GM11168 (cell line): ENCODE data around the gene TLK2.
"Not testable (repeated sequence)": the region's sequence is repeated elsewhere in the genome, so short reads cannot be mapped to it uniquely, and the experiment has no call there.

ENCODE experiments used
- in situ Hi-C: fragments of 300-500 bp; cut with MboI; formaldehyde crosslinking; loops from one replicate; pipeline ENCODE4 v1.12.0; 2022; ENCODE audit warnings: low sequenced_read_pairs; ENCODE audit not compliant: unreplicated experiment

Gene TLK2

GRCh38 chr17:62479639-62480258, 1.1 kb downstream of the TLK2 start:
- in situ Hi-C loops, result not testable (repeated sequence)

DNA sequence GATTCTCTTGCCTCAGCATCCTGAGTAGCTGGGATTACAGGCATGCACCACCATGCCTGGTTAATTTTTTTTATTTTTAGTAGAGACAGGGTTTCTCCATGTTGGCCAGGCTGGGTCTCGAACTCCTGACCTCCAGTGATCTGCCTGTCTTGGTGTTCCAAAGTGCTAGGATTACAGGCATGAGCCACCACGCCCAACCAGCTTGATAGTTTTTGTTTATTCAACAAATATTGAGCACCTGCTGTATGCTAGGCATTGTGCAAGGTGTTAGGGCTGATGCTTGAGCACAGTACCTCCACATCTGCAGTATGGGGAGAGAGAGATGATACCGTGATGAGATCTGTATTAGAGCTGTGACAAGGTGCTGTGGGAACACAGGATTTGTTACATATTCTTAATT, 3.9 kb downstream of the TLK2 start:
- in situ Hi-C loops, result not testable (repeated sequence)

- in situ Hi-C loops, result not testable (repeated sequence)
Observed at GRCh38 chr17:62490990-62491389, 12.4 kb downstream of the TLK2 start.

DNA sequence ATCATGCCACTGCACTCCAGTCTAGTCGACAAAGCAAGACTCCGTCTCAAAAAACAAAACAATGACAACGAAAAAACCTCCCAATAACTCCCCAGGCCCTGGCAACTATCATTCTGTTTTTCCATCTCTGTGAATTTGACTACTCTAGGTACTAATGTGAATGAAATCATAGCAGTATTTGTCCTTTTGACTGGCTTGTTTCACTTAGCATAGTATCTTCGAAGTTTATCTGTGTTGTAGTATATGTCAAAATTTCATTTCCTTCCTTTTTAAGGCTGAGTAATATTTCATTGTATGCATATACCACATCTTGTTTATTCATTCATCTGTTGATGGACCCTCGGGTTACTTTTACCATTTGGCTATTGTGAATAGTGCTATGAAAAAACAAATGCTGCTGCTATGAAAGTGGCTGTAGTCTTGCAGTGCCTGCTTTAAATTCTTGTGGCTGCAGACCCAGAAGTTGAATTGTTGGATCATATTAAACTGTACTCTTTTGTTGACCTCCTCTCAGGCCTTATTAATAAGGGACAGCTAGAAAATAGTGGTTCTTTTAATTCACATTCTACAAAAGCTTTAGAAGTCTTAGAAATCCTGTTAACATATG, 14.5 kb downstream of the TLK2 start:
- in situ Hi-C loops, result not testable (repeated sequence)

DNA sequence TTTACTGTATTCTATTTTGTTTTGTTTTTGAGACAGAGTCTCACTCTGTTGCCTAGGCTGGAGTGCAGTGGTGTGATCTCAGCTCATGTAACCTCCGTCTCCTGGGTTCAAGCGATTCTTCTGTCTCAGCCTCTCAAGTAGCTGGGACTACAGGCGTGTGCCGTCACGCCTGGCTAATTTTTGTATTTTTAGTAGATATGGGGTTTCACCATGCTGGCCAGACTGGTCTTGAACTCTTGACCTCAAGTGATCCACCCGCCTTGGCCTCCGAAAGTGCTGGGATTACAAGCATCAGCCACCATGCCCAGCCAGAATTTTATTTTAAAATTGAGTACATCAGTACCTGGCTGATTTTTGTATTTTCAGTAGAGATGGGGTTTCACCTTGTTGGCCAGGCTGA, 15.4 kb downstream of the TLK2 start:
- in situ Hi-C loops, result not testable (repeated sequence)

- in situ Hi-C loops, result not testable (repeated sequence)
Observed at GRCh38 chr17:62496344-62496743, 17.7 kb downstream of the TLK2 start.

DNA sequence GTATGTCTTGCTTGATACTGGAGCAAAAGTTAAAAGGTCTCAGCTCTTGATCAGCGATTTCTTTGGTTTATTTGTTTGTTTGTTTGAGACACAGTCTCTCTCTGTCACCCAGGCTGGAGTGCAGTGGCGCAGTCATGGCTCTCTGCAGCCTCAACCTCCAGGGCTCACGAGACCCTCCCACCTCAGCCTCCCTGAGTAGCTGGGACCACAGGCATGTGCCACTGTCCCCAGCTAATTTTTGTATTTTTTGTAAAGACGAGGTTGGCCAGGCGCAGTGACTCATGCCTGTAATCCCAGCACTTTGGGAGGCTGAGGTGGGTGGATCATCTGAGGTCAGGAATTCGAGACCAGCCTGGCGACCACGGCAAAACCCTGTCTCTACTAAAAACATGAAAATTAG, 20.2 kb downstream of the TLK2 start:
- in situ Hi-C loops, result not testable (repeated sequence)

DNA sequence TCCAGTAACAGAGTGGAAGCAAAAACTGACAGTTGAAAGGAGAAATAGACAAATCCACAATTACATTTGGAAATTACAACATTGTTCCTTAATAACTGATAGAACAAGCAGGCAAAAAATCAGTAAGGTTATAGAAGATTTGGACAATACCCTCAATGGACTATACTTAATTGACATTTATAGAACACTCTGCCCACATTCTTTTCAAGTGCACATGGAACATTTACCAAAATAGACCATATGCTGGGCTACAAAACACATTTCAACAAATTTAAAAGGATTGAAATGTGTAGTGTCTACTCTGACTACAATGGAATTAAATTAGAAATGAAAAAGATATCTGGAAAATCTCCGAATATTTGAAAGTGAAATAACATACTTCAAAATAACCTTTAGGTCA, 21.8 kb downstream of the TLK2 start:
- in situ Hi-C loops, result not testable (repeated sequence)

GRCh38 chr17:62504857-62505256, 26.2 kb downstream of the TLK2 start:
- in situ Hi-C loops, result not testable (repeated sequence)

DNA sequence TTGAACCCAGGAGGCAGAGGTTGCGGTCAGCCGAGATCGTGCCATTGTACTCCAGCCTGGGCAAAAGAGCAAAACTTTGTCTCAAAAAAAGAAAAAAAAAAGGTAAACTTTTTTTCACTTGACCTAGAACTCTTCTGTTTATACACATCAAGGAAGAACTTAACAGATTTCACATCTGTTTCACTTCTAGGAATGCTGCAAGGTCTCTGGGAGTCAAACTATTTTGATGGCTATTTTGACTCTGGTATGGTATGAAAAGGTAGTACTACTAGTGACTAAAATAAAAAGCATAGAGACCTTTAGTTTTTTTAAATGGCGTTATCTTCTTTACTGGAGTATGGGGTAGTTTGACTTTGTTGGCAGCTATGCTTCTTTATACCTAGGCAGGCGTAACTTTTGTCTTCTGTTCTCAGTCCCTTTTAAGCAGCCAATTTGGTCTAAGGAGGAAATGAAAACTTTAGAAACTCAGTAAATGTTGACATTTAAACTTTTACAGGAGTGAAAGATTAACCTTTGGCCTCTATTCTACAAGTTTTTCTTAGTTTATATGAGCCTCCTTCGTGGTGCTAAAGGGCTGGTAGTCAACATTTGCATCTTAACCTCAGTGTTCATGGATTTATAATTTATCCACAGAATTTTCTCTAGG, 28.7 kb downstream of the TLK2 start:
- in situ Hi-C loops, result not testable (repeated sequence)

DNA sequence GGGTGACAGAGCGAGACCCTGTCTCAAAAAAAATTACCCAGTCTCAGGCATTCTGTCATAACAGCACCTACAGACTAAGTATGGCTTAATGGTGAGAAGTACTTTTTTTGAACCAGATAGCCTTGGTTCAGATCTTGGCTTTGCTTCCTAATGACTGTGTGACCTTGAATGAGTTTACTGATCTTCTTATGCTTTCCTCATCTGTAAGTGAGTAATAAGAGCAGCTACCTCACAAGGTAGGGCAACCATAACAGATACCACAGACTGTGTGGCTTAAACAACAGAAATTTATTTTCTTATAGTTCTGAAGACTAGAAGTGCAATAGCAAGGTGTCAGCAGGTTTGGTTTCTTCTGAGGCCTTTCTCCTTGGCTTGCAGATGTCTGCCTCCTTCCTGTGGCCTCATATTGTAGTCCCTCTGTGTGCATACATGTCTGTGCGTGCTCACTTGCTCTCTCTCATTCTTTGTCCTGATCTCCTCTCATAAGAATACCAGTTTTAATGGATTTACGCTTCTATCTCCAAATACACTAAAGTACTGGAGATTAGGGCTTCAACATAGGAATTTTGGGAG, 31.7 kb downstream of the TLK2 start:
- in situ Hi-C loops, result not testable (repeated sequence)

DNA sequence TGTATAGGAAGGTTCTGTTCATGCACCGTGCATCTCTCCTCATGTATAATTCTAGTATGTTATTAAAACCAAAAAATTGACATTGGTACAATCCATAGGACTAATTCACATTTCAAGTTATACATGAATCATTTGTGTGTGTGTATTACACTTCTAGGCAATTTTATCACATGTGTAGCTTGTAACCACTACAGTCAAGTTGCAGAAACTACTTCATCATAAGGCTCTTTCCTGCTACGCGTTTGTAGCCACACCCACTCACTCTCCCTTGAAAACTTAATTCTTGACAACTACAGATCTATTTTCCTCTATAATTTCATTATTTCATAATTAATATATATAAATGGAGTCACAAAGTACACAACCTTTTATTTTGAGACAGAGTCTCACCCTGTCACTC, 32.4 kb downstream of the TLK2 start:
- in situ Hi-C loops, result not testable (repeated sequence)

DNA sequence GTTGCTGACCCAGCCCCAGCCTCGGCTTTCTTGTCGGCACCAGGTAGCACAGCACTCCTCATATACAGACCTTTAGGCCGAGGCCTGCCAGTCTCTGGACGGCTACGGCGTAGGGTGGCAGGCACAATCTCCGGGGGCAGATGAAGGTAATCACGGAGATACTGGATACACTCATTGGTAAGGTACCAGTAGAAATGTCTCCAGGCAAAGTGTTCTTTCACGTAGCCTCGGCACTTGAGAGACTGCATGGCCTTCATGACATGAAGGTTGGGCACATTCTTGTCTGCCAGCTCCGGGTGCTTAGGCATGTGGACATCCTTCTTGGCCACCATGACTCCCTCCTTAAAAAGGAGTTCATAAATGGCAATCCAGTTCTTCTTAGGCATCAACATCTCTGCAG, 37.8 kb downstream of the TLK2 start:
- in situ Hi-C loops, result not testable (repeated sequence)

GRCh38 chr17:62521295-62521694, 42.7 kb downstream of the TLK2 start:
- in situ Hi-C loops, result not testable (repeated sequence)

GRCh38 chr17:62524077-62524476, 45.5 kb downstream of the TLK2 start:
- in situ Hi-C loops, result not testable (repeated sequence)

DNA sequence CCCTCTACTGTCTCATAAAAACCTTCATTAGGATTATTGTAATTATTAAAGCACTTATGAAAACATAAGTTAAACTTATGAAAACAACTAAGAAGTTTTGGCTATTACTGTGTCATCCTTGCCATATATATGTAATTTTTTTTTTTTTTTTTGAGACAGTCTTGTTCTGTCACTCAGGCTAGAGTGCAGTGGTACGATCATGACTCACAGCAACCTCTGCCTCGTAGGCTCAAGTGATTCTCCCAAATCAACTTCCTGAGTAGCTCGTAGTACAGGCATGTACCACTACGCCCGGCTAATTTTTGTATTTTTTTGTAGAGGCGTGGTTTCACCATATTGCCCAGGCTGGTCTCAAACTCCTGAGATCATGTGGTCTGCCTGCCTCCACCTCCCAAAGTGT, 46.7 kb downstream of the TLK2 start:
- in situ Hi-C loops, result not testable (repeated sequence)

- in situ Hi-C loops, result not testable (repeated sequence)
Observed at GRCh38 chr17:62530936-62531335, 52.3 kb downstream of the TLK2 start.

DNA sequence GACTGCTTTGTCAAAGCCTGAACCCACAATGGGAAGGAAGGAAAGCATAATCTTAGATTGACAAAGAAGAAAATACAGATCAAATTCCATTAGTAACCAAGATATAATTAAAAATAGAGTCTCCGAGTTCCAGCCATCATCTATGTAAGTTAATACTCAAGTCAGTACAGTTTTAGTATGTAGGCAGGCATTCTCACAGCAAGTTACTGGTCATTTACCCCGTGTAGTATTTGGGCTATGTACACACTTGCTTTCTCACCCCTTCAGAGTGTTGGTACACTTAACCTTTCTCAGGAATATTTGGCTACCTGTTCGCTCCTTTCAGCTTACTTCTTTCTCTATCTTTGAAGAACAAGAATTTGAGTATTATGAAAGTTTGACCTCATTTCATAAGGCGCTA, 57.9 kb downstream of the TLK2 start:
- in situ Hi-C loops, result not testable (repeated sequence)

DNA sequence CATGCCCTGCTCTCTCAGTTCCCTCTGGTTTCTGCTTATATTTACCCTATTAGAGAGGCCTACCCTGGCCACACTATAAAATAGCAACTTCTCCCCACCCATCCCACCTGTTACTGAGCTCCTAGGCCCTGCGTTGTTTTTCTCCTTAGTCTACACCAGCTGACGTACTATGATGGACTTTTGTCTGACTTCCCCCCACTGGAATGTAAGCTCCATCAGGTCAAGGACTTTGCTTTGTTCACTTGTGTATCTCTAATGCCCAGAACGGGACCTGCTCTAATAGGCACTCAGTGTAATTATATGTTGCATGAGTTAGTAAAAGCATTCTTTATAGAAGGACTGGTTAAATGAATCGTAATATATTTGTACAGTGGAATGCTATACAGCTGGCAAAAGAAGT, 62.4 kb downstream of the TLK2 start:
- in situ Hi-C loops, result not testable (repeated sequence)

GRCh38 chr17:62543278-62543775, 64.7 kb downstream of the TLK2 start:
- in situ Hi-C loops, result not testable (repeated sequence)

DNA sequence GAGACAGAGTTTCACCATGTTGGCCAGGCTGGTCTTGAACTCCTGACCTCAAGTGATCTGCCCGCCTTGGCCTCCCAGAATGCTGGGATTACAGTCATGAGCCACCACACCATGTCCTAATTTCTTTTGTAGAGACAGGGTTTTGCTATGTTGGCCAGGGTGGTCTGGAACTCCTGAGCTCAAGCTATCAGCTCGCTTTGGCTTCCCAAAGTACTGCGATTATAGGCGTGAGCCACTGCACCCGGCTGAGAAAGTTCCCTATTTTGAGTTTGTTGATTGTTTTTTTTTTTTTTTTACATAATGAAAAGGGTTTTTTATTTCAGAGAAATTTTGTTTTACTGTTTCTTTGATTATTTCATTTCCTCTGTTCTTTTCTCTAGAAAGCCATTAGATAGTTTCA, 67.4 kb downstream of the TLK2 start:
- in situ Hi-C loops, result not testable (repeated sequence)
